HS-27A (cell line): ENCODE measurements around the gene GPR142.

Experiments
- DNase-seq: peaks from one replicate; pipeline ENCODE4 v3.0.0-alpha.2; 2012; ENCODE audit warnings: low read depth, missing footprints

Gene GPR142

GRCh38 chr17:74369665-74370490, 2.6 kb downstream of the GPR142 start:
- no peak for DNase-seq

- no peak for DNase-seq
Measured at GRCh38 chr17:74371653-74372147, 4.4 kb downstream of the GPR142 start.

GRCh38 chr17:74372426-74372825, 5.1 kb downstream of the GPR142 start:
- DNase-seq: no peak

- DNase-seq: no peak
Measured at GRCh38 chr17:74373838-74374606, 6.7 kb downstream of the GPR142 start.

GRCh38 chr17:74374858-74375257, 7.6 kb downstream of the GPR142 start:
- DNase-seq: no peak

GRCh38 chr17:74379495-74380085, 12.3 kb downstream of the GPR142 start:
- DNase-seq: no peak

GRCh38 chr17:74380086-74380958, 13.0 kb downstream of the GPR142 start:
- no peak for DNase-seq

- DNase-seq: no peak
Measured at GRCh38 chr17:74380959-74381808, 13.9 kb downstream of the GPR142 start.

GRCh38 chr17:74383141-74383540, 15.8 kb downstream of the GPR142 start:
- DNase-seq: no peak

- no peak for DNase-seq
Measured at GRCh38 chr17:74385201-74385600, 17.9 kb downstream of the GPR142 start.

GRCh38 chr17:74386386-74386785, 19.1 kb downstream of the GPR142 start:
- DNase-seq: no peak

- no peak for DNase-seq
Measured at GRCh38 chr17:74387365-74388218, 20.3 kb downstream of the GPR142 start.

GRCh38 chr17:74389084-74389753, 21.9 kb downstream of the GPR142 start:
- DNase-seq: no peak

- no peak for DNase-seq
Measured at GRCh38 chr17:74389937-74390679, 22.8 kb downstream of the GPR142 start.

- DNase-seq: no peak
Measured at GRCh38 chr17:74390680-74391653, 23.7 kb downstream of the GPR142 start.

- DNase-seq: no peak
Measured at GRCh38 chr17:74391771-74392170, 24.5 kb downstream of the GPR142 start.

GRCh38 chr17:74392848-74393247, 25.5 kb downstream of the GPR142 start:
- DNase-seq: no peak
